Breast epithelium (tissue), 3 donors: ENCODE data around the gene KRTAP4-6.

Experiments
- POLR2AphosphoS5 ChIP-seq, 3 donors: sonication (generic); formaldehyde crosslinking; IDR thresholded peaks; one replicate each; pipeline ENCODE4 v1.6.1; 2017; ENCODE audit warnings: antibody characterized with exemption in 3 of 3
- TF ChIP-seq, protein P1 (sequence below), 3 donors: fragments of 450-650 bp; IDR thresholded peaks; one replicate each; pipeline ENCODE4 v1.5.1; 2016 to 2017; ENCODE audit warnings: antibody characterized with exemption in 3 of 3, mild to moderate bottlenecking in 3 of 3, moderate library complexity in 3 of 3

- TF ChIP-seq, protein P1, sequence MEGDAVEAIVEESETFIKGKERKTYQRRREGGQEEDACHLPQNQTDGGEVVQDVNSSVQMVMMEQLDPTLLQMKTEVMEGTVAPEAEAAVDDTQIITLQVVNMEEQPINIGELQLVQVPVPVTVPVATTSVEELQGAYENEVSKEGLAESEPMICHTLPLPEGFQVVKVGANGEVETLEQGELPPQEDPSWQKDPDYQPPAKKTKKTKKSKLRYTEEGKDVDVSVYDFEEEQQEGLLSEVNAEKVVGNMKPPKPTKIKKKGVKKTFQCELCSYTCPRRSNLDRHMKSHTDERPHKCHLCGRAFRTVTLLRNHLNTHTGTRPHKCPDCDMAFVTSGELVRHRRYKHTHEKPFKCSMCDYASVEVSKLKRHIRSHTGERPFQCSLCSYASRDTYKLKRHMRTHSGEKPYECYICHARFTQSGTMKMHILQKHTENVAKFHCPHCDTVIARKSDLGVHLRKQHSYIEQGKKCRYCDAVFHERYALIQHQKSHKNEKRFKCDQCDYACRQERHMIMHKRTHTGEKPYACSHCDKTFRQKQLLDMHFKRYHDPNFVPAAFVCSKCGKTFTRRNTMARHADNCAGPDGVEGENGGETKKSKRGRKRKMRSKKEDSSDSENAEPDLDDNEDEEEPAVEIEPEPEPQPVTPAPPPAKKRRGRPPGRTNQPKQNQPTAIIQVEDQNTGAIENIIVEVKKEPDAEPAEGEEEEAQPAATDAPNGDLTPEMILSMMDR (IDR thresholded peaks at IDR 0.05): no peak
- TF ChIP-seq POLR2AphosphoS5 (IDR thresholded peaks at IDR 0.05): no peak
Observed at GRCh38 chr17:41178843-41179616, 38.7 kb upstream of the KRTAP4-6 start.
